Hematopoietic multipotent progenitor cell treated with erythropoietin and hydrocortisone succinate and interleukin-3 and kit ligand, for 17 days (in vitro differentiated cells): Measurements from ENCODE around the gene MUC12.
"Not testable (repeated sequence)": the region's sequence is repeated elsewhere in the genome, so short reads cannot be mapped to it uniquely, and the experiment has no call there.

Source experiments
- DNase-seq: peaks from one replicate; pipeline ENCODE4 v3.0.0-alpha.2; 2015; ENCODE audit warnings: low spot score

MUC12 gene, protein sequence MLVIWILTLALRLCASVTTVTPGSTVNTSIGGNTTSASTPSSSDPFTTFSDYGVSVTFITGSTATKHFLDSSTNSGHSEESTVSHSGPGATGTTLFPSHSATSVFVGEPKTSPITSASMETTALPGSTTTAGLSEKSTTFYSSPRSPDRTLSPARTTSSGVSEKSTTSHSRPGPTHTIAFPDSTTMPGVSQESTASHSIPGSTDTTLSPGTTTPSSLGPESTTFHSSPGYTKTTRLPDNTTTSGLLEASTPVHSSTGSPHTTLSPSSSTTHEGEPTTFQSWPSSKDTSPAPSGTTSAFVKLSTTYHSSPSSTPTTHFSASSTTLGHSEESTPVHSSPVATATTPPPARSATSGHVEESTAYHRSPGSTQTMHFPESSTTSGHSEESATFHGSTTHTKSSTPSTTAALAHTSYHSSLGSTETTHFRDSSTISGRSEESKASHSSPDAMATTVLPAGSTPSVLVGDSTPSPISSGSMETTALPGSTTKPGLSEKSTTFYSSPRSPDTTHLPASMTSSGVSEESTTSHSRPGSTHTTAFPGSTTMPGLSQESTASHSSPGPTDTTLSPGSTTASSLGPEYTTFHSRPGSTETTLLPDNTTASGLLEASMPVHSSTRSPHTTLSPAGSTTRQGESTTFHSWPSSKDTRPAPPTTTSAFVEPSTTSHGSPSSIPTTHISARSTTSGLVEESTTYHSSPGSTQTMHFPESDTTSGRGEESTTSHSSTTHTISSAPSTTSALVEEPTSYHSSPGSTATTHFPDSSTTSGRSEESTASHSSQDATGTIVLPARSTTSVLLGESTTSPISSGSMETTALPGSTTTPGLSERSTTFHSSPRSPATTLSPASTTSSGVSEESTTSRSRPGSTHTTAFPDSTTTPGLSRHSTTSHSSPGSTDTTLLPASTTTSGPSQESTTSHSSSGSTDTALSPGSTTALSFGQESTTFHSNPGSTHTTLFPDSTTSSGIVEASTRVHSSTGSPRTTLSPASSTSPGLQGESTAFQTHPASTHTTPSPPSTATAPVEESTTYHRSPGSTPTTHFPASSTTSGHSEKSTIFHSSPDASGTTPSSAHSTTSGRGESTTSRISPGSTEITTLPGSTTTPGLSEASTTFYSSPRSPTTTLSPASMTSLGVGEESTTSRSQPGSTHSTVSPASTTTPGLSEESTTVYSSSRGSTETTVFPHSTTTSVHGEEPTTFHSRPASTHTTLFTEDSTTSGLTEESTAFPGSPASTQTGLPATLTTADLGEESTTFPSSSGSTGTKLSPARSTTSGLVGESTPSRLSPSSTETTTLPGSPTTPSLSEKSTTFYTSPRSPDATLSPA (N-terminal part only)

GRCh38 chr7:100969066-100969615 is at the start of gene MUC12:
Gene MUC12, plus strand, starts transcription at chr7:100969565. Its CDS starts 58 bp downstream, at chr7:100969623.
- no peak for DNase-seq

GRCh38 chr7:100919779-100920437 is 49.5 kb upstream of the MUC12 start:
- not testable (repeated sequence) for DNase-seq

DNA sequence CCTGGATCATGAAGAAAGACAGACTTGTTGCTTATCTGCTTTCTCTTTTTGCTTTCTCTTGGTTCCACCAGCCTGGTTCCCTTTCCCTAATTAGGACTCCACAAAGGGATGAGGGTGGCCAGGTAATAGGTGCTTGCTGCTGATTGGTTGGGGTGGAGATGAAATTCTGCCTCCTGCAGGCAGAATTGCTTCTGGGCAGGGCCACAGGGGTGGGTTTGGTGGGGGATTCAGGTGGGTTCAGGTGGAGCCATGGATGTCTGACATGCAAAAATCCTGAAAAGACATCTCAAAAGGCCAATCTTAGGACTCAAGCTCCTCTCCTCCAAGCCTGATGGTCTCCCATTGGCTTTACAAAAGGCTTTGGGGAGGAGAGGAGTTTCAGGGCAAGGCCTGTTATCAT is 48.3 kb upstream of the MUC12 start:
- no peak for DNase-seq

- not testable (repeated sequence) for DNase-seq
These were observed 45.7 kb upstream of the MUC12 start for GRCh38 chr7:100923616-100924015.

- DNase-seq: no peak
These were observed 39.6 kb upstream of the MUC12 start for GRCh38 chr7:100929808-100930174.

DNA sequence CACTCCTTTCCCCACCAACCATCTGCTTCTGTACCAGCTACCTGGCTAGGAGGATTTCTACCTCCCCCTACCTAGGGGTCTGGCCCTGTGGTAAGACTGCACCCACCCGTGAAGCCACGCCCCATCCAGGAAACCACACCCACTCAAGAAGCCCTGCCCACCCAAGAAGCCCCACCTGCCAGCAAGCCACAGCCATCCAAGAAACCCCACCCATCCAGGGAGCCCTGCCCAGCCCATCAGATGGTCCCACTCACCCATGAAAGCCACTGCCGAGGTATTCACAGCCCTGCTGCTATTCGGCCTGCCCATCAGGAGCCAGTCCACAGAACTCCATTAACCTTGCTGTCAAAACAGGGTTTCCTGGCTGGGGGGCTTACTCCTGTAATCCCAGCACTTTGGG is 35.6 kb upstream of the MUC12 start:
- no peak for DNase-seq

- DNase-seq: not testable (repeated sequence)
These were observed 34.0 kb upstream of the MUC12 start for GRCh38 chr7:100935381-100935780.

- DNase-seq: not testable (repeated sequence)
These were observed 33.2 kb upstream of the MUC12 start for GRCh38 chr7:100936167-100936566.

DNA sequence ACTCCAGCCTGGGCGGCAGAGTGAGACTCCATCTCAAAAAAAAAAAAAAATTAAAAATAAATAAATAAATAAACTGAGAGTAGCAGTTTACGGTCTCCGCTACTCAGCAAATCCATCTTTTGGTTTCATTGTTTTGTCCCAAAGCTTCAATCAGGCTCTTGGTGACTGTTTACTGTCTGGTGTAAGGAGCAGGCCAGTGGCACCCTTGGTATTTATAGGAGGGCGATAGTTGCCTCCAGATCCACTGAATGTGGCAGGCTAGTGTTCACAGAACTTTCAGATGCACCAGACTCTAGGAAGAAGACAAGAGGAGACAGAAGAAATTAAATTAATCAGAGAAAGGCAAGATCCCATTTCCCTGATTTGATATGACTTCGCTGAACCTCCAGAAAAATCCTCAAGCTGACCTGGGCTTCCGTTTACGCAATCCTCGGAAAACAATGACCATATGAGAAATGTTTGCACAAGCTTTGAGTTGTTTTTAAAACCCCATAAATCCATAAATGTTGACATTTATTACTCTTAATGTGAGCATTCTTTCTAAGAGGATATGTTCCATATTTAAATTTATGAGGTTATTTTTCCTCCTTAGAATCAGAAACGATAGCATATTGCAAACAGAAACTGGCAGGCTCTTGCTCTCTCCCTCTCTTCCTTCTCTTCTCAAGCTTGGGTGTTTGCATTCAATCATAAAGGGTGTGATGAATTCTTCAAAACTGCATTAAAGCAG is 27.2 kb upstream of the MUC12 start:
- no peak for DNase-seq

- DNase-seq: no peak
These were observed 25.7 kb upstream of the MUC12 start for GRCh38 chr7:100943693-100944092.

- no peak for DNase-seq
These were observed 25.2 kb upstream of the MUC12 start for GRCh38 chr7:100944138-100944537.

- DNase-seq: no peak
These were observed 23.3 kb upstream of the MUC12 start for GRCh38 chr7:100946111-100946510.

DNA sequence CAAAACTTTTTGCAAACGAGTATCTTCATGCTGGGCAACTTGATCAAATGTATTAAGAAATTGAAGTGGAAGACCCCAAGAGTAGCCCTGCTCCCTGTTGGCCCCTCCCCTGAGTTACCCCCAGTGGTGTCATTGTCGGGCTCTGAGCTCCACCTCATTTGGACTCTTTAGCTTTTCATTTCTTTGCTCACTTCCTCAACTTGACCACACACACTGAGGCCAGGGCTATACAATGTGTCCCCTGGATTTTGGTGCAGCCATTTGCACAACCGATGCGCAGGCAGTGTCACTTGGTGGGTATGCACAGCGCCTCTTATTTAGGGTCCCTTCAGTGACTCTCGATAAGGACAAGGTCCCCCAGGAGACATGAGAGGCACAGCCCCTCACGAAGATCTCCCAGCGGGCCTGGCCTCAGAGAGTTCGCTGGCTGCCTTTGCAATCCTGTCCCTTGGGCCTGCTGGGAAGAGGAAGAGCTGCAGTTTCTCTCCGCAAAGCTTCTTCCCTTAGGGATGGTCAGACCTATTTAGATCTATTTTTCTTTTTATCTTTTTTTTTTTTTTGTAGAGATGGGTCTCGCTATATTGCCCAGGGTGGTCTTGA is 22.5 kb upstream of the MUC12 start:
- no peak for DNase-seq

GRCh38 chr7:100947792-100948191 is 21.6 kb upstream of the MUC12 start:
- DNase-seq: no peak

- no peak for DNase-seq
These were observed 20.0 kb upstream of the MUC12 start, which contains the start of gene MUC3A for GRCh38 chr7:100949227-100949932. Gene MUC3A, plus strand, starts transcription at chr7:100949534. Its CDS starts 91 bp downstream, at chr7:100949625.

DNA sequence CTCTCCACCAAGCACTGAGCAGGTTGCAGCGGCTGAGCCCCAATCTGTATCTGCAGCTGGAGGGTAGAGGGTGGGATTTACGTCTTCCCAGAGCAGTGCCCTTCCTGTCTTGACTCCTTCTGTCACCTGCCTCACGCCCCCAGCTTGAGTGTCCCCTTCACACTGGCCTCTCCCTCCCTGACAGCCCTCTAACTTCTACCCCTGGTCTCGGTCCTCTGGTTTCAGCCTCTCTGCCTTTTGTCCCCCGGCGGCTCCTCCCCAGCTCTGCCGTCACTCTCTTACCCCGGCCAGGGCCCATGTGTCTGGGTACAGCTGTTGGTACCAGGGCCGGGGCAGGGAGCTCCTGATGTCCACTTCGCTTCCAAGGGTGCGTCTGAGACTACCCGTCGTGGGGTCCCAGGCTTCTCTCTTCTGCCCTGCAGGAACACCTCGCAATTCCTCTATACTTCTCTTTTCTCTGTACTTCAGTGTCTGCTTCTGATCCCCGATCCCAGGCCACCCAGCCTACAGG is 19.4 kb upstream of the MUC12 start:
- DNase-seq: no peak

DNA sequence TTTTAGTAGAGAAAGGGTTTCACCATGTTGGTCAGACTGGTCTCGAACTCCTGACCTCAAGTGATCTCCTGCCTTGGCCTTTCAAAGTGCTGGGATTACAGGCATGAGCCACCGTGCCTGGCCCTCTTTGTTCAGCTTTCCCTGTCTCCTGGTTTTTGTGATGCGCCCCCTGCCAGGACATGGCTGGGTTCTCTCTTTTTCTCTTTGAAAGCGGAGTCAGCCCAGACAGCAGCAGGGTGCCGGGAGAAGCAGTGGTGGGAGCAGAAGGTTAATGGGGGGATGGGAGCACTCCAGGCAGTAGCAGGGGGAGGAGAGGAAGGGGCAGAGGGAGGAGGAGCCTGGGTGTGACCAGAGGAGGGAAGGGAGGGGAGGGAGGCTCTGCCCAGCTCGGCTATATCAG is 18.2 kb upstream of the MUC12 start:
- DNase-seq: no peak

DNA sequence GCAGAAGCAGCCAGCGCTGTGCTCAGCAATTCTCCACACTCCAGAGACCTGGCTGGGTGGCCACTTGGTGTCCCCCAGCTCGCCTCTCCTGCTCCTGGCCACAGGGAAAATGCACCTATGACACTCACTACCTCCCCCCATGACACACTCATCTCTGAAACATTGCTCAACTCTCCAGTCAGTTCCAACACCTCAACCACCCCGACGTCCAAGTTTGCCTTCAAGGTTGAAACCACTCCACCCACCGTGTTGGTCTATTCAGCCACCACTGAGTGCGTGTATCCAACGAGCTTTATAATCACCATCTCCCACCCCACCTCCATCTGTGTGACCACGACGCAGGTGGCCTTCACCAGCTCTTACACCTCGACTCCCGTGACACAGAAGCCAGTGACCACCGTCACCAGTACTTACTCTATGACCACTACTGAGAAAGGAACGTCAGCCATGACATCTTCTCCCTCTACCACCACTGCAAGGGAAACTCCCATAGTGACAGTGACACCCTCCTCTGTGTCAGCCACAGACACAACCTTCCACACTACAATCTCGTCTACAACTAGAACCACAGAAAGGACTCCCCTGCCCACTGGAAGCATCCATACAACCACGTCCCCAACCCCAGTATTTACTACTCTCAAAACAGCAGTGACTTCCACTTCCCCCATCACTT is 17.3 kb upstream of the MUC12 start:
- DNase-seq: no peak

- DNase-seq: no peak
These were observed 16.7 kb upstream of the MUC12 start for GRCh38 chr7:100952641-100953040.
